GM13977 (cell line): ENCODE data around the gene PLP1.

ENCODE experiments used
- DNase-seq: peaks from one replicate; pipeline ENCODE4 v3.0.0; 2012; ENCODE audit warnings: low spot score
- CTCF ChIP-seq: IDR thresholded peaks from 2 replicates; pipeline ENCODE4 v1.5.1; 2012; ENCODE audit warnings: mild to moderate bottlenecking, control low read depth; ENCODE audit not compliant: insufficient read depth; ENCODE audit errors: extremely low read depth, missing control alignments
- in situ Hi-C: fragments of 300-500 bp; cut with MboI; formaldehyde crosslinking; loops from one replicate; pipeline ENCODE4 v1.12.0; 2022; ENCODE audit warnings: low sequenced_read_pairs, low pct_unique_long_range_greater_than_20kb, mixed read lengths, inconsistent platforms; ENCODE audit not compliant: unreplicated experiment

PLP1 gene

GRCh38 chrX:103734125-103734760 lies 42.4 kb upstream of the PLP1 start:
- in situ Hi-C loops, result no loop called here
- TF ChIP-seq CTCF, result no peak
- DNase-seq, result no peak

DNA sequence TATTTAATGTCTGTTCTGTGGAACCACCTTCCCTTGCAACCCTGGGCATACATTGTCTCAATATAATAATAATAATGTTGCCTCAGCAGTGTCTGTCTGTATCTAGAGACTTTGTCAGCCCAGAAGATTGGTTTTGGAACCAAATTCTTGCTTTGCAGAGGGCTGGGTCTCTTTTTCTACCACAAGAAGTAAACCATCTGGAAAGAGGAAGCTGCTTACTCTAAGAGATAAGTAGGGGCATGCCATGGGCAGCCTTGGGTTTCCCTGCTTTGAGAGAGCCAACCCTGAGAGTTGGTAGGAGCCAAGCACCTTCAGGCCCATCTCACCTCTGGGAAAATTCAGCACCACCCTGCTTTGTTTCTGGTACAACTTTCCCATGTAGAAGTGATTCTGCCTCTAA lies 38.9 kb upstream of the PLP1 start:
- in situ Hi-C loops, result no loop called here
- no peak for DNase-seq
- no peak for TF ChIP-seq CTCF

- in situ Hi-C loops, result no loop called here
- no peak for TF ChIP-seq CTCF
Measured at GRCh38 chrX:103739421-103739820, 37.2 kb upstream of the PLP1 start.

DNA sequence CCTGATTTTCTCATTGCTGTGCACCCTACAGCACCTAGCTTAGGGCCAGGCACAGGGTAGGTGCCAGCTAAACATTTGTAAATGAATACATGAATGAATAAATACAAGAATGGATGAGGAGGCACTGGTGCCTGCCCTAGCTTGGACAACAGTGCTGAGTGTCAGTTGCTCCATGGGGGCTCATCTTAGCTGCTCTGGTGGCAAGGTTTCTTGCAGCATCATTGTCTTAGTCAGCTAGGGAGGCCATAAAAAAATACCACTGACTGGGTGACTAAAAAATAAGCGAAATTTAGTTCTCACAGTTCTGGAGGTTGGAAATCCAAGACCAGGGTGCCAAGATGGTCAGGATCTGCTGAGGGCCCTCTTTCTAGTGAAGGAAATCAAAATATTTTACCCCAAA lies 34.8 kb upstream of the PLP1 start:
- in situ Hi-C loops, result no loop called here
- no peak for DNase-seq
- no peak for TF ChIP-seq CTCF

More at GRCh38 chrX:103739421-103739820, 37.2 kb upstream of the PLP1 start:
- no peak for DNase-seq

DNA sequence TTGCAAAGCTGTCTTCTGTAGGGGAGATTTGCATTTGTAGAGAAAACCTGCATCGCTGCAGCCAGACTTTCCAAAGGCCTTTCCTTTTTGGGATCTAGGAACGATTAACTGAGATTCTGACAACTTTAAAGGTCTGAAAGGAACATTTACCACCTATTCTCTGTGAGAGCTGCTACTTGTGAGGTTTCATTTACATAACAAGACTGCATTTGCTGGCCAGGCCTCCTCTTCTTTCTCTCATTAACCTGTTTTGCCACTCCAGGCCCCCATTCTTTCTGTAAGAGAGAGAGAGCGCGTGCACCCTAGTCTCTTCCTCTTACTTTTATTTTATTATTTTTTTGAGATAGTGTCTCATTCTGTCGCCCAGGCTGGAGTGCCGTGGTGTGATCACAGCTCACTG lies 34.3 kb upstream of the PLP1 start:
- TF ChIP-seq CTCF, result no peak
- no peak for DNase-seq
- in situ Hi-C loops, result no loop called here

GRCh38 chrX:103747163-103747562 lies 29.5 kb upstream of the PLP1 start:
- DNase-seq, result no peak
- no peak for TF ChIP-seq CTCF
- in situ Hi-C loops, result no loop called here
